ENCODE results near the gene AMELX. TPM values are rescaled to one million over a fixed set of nuclear protein-coding genes. Genes with fewer than 3 reads are reported as not detected.

AMELX gene
- total RNA-seq, 4 donors from 2014 or later: not detected

GRCh38 chrX:11267425-11267824 is 25.8 kb upstream of the AMELX start:
- intact Hi-C loops (cut with DNase I): no loop called here
- Histone ChIP-seq H3K9me3 (no peaks in the 10 kb centered on the region), H3K27me3 (no peaks in the 10 kb centered on the region), H3K4me1 (peaks cover 5 to 12% of the 10 kb centered on the region in 2 donors), H3K4me3 (replicated peaks in 1 of 3) (no peak overlapping the region), H3K36me3 (no peaks in the 10 kb centered on the region), H3K27ac (no peak overlapping the region)
- TF ChIP-seq POLR2A (IDR thresholded peaks at IDR 0.05) (no peak), CTCF (IDR thresholded peaks at IDR 0.05) (no peak)
- 93 to 96% methylated on average over 3 of the region's 3 CpGs for WGBS, 2 donors
- no peak for DNase-seq

- intact Hi-C loops (cut with DNase I): no loop called here
- DNase-seq: no peak
- Histone ChIP-seq H3K36me3 (no peaks in the 10 kb centered on the region), H3K4me3 (replicated peaks in 1 of 3) (no peak overlapping the region), H3K4me1 (peaks cover 5 to 12% of the 10 kb centered on the region in 2 donors), H3K9me3 (no peaks in the 10 kb centered on the region), H3K27ac (no peak overlapping the region), H3K27me3 (no peaks in the 10 kb centered on the region)
- TF ChIP-seq POLR2A (IDR thresholded peaks at IDR 0.05) (no peak), CTCF (IDR thresholded peaks at IDR 0.05) (no peak)
- WGBS, 2 donors: 91 to 100% methylated on average over 3 of the region's 3 CpGs
These were observed 24.2 kb upstream of the AMELX start for GRCh38 chrX:11269006-11269405.

GRCh38 chrX:11269996-11270395 is 23.2 kb upstream of the AMELX start:
- no peak for DNase-seq
- H3K4me1 ChIP-seq: peaks cover 5 to 12% of the 10 kb centered on the region in 2 donors
- H3K4me3 ChIP-seq (replicated peaks in 1 of 3): no peak overlapping the region
- H3K27ac ChIP-seq: no peak overlapping the region
- no peaks in the 10 kb centered on the region for H3K27me3 ChIP-seq
- intact Hi-C loops (cut with DNase I): no loop called here
- no peak for TF ChIP-seq CTCF (IDR thresholded peaks at IDR 0.05)
- TF ChIP-seq POLR2A (IDR thresholded peaks at IDR 0.05): no peak
- no peaks in the 10 kb centered on the region for H3K36me3 ChIP-seq
- WGBS, 2 donors: 90 to 93% methylated on average over 3 of the region's 3 CpGs
- H3K9me3 ChIP-seq: no peaks in the 10 kb centered on the region

GRCh38 chrX:11272290-11272689 is 20.9 kb upstream of the AMELX start:
- Histone ChIP-seq H3K9me3 (no peaks in the 10 kb centered on the region), H3K4me1 (peaks cover 5% of the 10 kb centered on the region in 2 donors), H3K27ac (no peak overlapping the region), H3K36me3 (no peaks in the 10 kb centered on the region), H3K27me3 (no peaks in the 10 kb centered on the region), H3K4me3 (replicated peaks in 1 of 3) (no peak overlapping the region)
- no peak for DNase-seq
- intact Hi-C loops (cut with DNase I): no loop called here
- TF ChIP-seq CTCF (IDR thresholded peaks at IDR 0.05) (no peak), POLR2A (IDR thresholded peaks at IDR 0.05) (no peak)
- WGBS, 2 donors: 89 to 90% methylated on average over 2 of the region's 2 CpGs

- intact Hi-C loops (cut with DNase I): no loop called here
- no peaks in the 10 kb centered on the region for H3K9me3 ChIP-seq
- no peak overlapping the region for H3K27ac ChIP-seq
- no peak for DNase-seq
- TF ChIP-seq CTCF (IDR thresholded peaks at IDR 0.05) (no peak), POLR2A (IDR thresholded peaks at IDR 0.05) (no peak)
- H3K27me3 ChIP-seq: no peaks in the 10 kb centered on the region
- peaks cover 5% of the 10 kb centered on the region in 2 donors for H3K4me1 ChIP-seq
- 91 to 95% methylated on average over 5 of the region's 5 CpGs for WGBS, 2 donors
- no peaks in the 10 kb centered on the region for H3K36me3 ChIP-seq
- H3K4me3 ChIP-seq (replicated peaks in 1 of 3): no peak overlapping the region
These were observed 20.4 kb upstream of the AMELX start for GRCh38 chrX:11272863-11273262.
